Adrenal gland (tissue), 5 donors: ENCODE results near the gene NRBP1.

Experiments
- POLR2A ChIP-seq, 2 donors: fragments of 450-650 bp; IDR thresholded peaks; one replicate each; pipeline ENCODE4 v1.6.1; 2017; ENCODE audit warnings: antibody characterized with exemption in 2 of 2, mild to moderate bottlenecking in 2 of 2, moderate library complexity in 1 of 2
- TF ChIP-seq, protein P1 (sequence below), 6 experiments: fragments of 450-650 bp in 4 of 6; fragments of 200-600 bp in 2 of 6; sonication (generic) in 1 of 6; IDR thresholded peaks; 1 replicate in 5 of 6; 2 replicates in 1 of 6; pipeline versions ENCODE4 v1.5.1 to v1.8.0; 2016 to 2021; ENCODE audit warnings: antibody characterized with exemption in 6 of 6, mild to moderate bottlenecking in 2 of 6, moderate library complexity in 1 of 6
- donor health status: DM: no; HTN: no; CAD: no.

DNA sequence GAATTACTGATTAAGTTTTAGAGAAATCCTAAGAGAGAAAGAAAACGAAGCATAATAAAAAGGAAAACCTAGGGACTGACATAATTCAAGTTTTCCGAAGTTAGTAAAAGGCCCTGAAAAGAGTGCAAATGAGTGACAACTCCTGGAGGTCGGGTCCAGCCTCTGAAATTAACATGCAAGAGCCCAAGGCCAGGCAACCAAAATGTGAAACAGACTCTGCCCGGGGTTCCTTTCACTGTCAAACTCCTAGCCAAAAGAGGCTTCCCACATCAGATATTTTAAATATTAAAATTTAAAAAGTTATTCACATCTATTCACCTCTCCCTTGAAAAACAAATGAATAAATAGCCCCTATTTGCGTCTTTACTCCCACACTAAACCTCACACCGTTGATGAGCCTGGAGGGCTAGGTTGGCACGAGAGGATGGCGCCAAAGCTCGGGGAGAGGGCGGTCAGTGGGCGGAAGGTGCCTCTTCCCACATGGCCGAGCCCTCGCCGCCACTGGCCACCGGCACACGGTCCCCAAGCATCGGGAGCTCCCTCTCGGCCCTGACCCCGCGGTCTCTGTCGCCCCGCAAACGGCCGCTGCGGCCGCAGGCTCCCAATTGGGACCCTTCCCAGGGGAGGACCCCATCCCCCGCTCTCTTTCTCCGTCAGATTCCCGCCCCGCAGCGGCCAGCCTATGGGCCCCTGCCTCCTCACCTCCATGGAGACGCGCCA is 19.7 kb upstream of the NRBP1 start:
- TF ChIP-seq, protein P1, sequence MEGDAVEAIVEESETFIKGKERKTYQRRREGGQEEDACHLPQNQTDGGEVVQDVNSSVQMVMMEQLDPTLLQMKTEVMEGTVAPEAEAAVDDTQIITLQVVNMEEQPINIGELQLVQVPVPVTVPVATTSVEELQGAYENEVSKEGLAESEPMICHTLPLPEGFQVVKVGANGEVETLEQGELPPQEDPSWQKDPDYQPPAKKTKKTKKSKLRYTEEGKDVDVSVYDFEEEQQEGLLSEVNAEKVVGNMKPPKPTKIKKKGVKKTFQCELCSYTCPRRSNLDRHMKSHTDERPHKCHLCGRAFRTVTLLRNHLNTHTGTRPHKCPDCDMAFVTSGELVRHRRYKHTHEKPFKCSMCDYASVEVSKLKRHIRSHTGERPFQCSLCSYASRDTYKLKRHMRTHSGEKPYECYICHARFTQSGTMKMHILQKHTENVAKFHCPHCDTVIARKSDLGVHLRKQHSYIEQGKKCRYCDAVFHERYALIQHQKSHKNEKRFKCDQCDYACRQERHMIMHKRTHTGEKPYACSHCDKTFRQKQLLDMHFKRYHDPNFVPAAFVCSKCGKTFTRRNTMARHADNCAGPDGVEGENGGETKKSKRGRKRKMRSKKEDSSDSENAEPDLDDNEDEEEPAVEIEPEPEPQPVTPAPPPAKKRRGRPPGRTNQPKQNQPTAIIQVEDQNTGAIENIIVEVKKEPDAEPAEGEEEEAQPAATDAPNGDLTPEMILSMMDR (IDR thresholded peaks at IDR 0.05): no peak
- TF ChIP-seq POLR2A (IDR thresholded peaks at IDR 0.05): no peak
